Measurements from ENCODE around the gene FAM120B. TPM values are rescaled to one million over a fixed set of nuclear protein-coding genes. Genes with fewer than 3 reads are reported as not detected.
A peak's percentile ranks its signal among the peaks of the same experiment; 100 is the strongest.

FAM120B gene
- total and polyA plus RNA-seq, 2 experiments from 2014 or later, result 7.2 to 16.7 TPM

DNA sequence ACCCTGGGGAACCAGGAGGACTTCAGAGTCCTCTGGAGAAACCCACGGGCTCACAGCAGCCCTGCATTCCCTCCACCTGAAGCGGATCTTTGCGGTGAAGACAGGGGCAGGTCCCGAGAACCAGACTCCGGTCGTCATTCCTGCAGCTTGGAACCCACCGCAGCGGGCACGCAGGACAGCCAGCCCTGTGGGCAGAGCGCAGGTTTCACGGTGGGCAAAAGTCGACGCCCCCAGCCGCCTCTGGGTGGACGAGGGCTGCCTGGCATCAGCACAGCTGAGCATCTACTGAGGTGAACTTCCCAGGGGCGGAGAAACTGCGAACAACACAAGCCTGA, 128.2 kb downstream of the FAM120B start:
- H3K4me1 Mint-ChIP-seq, result peaks cover 21% of the 10 kb centered on the region

More for the DNA sequence above, 128.2 kb downstream of the FAM120B start:
- Mint-ChIP-seq H3K36me3 (ENCODE audit: low read depth) (peaks cover 2% of the 10 kb centered on the region; the same call in 1 of the 3 replicates), H3K27me3 (ENCODE audit: insufficient read depth, low read depth, poor library complexity) (peaks cover 9% of the 10 kb centered on the region), H3K27ac (no peak overlapping the region), H3K9me3 (peaks cover 3% of the 10 kb centered on the region; the same call in 1 of the 3 replicates), H3K4me3 (no peak overlapping the region)
- H3K27me3 ChIP-seq (ENCODE audit: insufficient read depth), result no peaks in the 10 kb centered on the region
- H3K27ac ChIP-seq (ENCODE audit: low read depth), result no peak overlapping the region
- H3K36me3 ChIP-seq (ENCODE audit: insufficient read depth), result no peaks in the 10 kb centered on the region
- peak overlapping the region; percentile 52; the same call in 1 of the 2 replicates for H2AFZ ChIP-seq
- no peak overlapping the region for H3K4me2 ChIP-seq
- DNase-seq (ENCODE audit: low spot score) (no peak), ATAC-seq (no peak)
- TF ChIP-seq, protein P1, sequence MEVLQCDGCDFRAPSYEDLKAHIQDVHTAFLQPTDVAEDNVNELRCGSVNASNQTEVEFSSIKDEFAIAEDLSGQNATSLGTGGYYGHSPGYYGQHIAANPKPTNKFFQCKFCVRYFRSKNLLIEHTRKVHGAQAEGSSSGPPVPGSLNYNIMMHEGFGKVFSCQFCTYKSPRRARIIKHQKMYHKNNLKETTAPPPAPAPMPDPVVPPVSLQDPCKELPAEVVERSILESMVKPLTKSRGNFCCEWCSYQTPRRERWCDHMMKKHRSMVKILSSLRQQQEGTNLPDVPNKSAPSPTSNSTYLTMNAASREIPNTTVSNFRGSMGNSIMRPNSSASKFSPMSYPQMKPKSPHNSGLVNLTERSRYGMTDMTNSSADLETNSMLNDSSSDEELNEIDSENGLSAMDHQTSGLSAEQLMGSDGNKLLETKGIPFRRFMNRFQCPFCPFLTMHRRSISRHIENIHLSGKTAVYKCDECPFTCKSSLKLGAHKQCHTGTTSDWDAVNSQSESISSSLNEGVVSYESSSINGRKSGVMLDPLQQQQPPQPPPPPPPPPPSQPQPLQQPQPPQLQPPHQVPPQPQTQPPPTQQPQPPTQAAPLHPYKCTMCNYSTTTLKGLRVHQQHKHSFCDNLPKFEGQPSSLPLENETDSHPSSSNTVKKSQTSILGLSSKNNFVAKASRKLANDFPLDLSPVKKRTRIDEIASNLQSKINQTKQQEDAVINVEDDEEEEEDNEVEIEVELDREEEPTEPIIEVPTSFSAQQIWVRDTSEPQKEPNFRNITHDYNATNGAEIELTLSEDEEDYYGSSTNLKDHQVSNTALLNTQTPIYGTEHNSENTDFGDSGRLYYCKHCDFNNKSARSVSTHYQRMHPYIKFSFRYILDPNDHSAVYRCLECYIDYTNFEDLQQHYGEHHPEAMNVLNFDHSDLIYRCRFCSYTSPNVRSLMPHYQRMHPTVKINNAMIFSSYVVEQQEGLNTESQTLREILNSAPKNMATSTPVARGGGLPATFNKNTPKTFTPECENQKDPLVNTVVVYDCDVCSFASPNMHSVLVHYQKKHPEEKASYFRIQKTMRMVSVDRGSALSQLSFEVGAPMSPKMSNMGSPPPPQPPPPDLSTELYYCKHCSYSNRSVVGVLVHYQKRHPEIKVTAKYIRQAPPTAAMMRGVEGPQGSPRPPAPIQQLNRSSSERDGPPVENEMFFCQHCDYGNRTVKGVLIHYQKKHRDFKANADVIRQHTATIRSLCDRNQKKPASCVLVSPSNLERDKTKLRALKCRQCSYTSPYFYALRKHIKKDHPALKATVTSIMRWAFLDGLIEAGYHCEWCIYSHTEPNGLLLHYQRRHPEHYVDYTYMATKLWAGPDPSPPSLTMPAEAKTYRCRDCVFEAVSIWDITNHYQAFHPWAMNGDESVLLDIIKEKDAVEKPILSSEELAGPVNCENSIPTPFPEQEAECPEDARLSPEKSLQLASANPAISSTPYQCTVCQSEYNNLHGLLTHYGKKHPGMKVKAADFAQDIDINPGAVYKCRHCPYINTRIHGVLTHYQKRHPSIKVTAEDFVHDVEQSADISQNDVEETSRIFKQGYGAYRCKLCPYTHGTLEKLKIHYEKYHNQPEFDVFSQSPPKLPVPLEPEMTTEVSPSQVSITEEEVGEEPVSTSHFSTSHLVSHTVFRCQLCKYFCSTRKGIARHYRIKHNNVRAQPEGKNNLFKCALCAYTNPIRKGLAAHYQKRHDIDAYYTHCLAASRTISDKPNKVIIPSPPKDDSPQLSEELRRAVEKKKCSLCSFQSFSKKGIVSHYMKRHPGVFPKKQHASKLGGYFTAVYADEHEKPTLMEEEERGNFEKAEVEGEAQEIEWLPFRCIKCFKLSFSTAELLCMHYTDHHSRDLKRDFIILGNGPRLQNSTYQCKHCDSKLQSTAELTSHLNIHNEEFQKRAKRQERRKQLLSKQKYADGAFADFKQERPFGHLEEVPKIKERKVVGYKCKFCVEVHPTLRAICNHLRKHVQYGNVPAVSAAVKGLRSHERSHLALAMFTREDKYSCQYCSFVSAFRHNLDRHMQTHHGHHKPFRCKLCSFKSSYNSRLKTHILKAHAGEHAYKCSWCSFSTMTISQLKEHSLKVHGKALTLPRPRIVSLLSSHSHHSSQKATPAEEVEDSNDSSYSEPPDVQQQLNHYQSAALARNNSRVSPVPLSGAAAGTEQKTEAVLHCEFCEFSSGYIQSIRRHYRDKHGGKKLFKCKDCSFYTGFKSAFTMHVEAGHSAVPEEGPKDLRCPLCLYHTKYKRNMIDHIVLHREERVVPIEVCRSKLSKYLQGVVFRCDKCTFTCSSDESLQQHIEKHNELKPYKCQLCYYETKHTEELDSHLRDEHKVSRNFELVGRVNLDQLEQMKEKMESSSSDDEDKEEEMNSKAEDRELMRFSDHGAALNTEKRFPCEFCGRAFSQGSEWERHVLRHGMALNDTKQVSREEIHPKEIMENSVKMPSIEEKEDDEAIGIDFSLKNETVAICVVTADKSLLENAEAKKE (CRISPR knock-in tag; IDR thresholded peaks at IDR 0.05), result no peak
- TF ChIP-seq NANOG (IDR thresholded peaks at IDR 0.05; ENCODE audit: borderline replicate concordance) (no peak), CREB1 (CRISPR knock-in tag; IDR thresholded peaks at IDR 0.05; ENCODE audit: low read depth) (no peak), EZH2 (IDR thresholded peaks at IDR 0.05; ENCODE audit: low read depth, unreplicated experiment) (no peak), ZNF114 (CRISPR knock-in tag; IDR thresholded peaks at IDR 0.05) (no peak), ZNF331 (CRISPR knock-in tag; IDR thresholded peaks at IDR 0.05; ENCODE audit: low read depth) (no peak)
- TF ChIP-seq, protein P2, sequence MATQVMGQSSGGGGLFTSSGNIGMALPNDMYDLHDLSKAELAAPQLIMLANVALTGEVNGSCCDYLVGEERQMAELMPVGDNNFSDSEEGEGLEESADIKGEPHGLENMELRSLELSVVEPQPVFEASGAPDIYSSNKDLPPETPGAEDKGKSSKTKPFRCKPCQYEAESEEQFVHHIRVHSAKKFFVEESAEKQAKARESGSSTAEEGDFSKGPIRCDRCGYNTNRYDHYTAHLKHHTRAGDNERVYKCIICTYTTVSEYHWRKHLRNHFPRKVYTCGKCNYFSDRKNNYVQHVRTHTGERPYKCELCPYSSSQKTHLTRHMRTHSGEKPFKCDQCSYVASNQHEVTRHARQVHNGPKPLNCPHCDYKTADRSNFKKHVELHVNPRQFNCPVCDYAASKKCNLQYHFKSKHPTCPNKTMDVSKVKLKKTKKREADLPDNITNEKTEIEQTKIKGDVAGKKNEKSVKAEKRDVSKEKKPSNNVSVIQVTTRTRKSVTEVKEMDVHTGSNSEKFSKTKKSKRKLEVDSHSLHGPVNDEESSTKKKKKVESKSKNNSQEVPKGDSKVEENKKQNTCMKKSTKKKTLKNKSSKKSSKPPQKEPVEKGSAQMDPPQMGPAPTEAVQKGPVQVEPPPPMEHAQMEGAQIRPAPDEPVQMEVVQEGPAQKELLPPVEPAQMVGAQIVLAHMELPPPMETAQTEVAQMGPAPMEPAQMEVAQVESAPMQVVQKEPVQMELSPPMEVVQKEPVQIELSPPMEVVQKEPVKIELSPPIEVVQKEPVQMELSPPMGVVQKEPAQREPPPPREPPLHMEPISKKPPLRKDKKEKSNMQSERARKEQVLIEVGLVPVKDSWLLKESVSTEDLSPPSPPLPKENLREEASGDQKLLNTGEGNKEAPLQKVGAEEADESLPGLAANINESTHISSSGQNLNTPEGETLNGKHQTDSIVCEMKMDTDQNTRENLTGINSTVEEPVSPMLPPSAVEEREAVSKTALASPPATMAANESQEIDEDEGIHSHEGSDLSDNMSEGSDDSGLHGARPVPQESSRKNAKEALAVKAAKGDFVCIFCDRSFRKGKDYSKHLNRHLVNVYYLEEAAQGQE (IDR thresholded peaks at IDR 0.05; ENCODE audit: unreplicated experiment), result no peak
- H3K4me3 ChIP-seq, result no peak overlapping the region
- H3K79me2 ChIP-seq (replicated peaks; ENCODE audit: insufficient read depth), result no peaks in the 10 kb centered on the region
- H3K4me1 ChIP-seq (ENCODE audit: insufficient read depth), result peaks cover 10% of the 10 kb centered on the region; the same call in 1 of the 2 replicates
- no peaks in the 10 kb centered on the region for H4K20me1 ChIP-seq (replicated peaks; ENCODE audit: insufficient read depth)
- H3F3A ChIP-seq (replicated peaks; ENCODE audit: low read depth), result no peaks in the 10 kb centered on the region
- 0 out of 2 replicates have a peak, but pooled peaks cover 3% of the 10 kb centered on the region for H3K9me2 ChIP-seq (ENCODE audit: insufficient read depth)

Data from GM23338 (cell line).